PC-9 (cell line): ENCODE data around the gene PRKG1. TPM values are rescaled to one million over a fixed set of nuclear protein-coding genes. Genes with fewer than 3 reads are reported as not detected.

Experiments
- BruUV-seq: library from RNA; stranded (reverse); fragments of 400-500 nt; replicated peaks from 2 replicates; lab custom pipeline; 2021; lab: Mats Ljungman, UMichigan
- CTCF ChIA-PET: fragments of 300-600 bp; sonication (Branson Sonifier 250); formaldehyde crosslinking; loops from one replicate; lab custom pipeline; 2022; ENCODE audit warnings: antibody characterized with exemption; lab: Charles Lee
- POLR2A ChIA-PET: fragments of 300-600 bp; sonication (Branson Sonifier 250); formaldehyde crosslinking; loops from one replicate; lab custom pipeline; 2022; ENCODE audit warnings: antibody characterized with exemption; ENCODE audit not compliant: unreplicated experiment; lab: Charles Lee
- DNase-seq, 2 experiments: peaks; one replicate each; pipeline versions ENCODE4 v3.0.0 to v3.0.0-alpha.2; 2015 to 2022; ENCODE audit warnings: mixed read lengths in 1 of 2
- H2AFZ ChIP-seq: fragments of 200-600 bp; sonication (generic); 2 replicates; pipeline ENCODE4 v1.8.1; 2017; ENCODE audit warnings: antibody characterized with exemption
- H3F3A ChIP-seq: fragments of 200-600 bp; sonication (generic); 2 replicates; pipeline ENCODE4 v1.8.1; 2017; ENCODE audit warnings: antibody characterized with exemption, mild to moderate bottlenecking, low read depth; ENCODE audit not compliant: insufficient read depth
- H3K27ac ChIP-seq: fragments of 200-600 bp; sonication (generic); 2 replicates; pipeline ENCODE4 v1.6.1; 2016; ENCODE audit warnings: mixed run types
- H3K27me3 ChIP-seq: fragments of 200-600 bp; sonication (generic); 2 replicates; pipeline ENCODE4 v1.6.1; 2016; ENCODE audit warnings: low read depth, mixed run types; ENCODE audit not compliant: insufficient read depth
- H3K36me3 ChIP-seq: fragments of 200-600 bp; sonication (generic); 2 replicates; pipeline ENCODE4 v1.6.1; 2016; ENCODE audit warnings: low read depth, mixed run types
- H3K4me1 ChIP-seq: fragments of 200-600 bp; sonication (generic); replicated peaks from 2 replicates; pipeline ENCODE4 v1.6.1; 2016; ENCODE audit warnings: mixed run types; ENCODE audit not compliant: insufficient read depth
- H3K4me2 ChIP-seq: fragments of 200-600 bp; sonication (generic); 2 replicates; pipeline ENCODE4 v1.6.1; 2017; ENCODE audit warnings: mixed run types
- H3K4me3 ChIP-seq: fragments of 200-600 bp; sonication (generic); 2 replicates; pipeline ENCODE4 v1.6.1; 2016; ENCODE audit warnings: mixed run types
- H3K79me2 ChIP-seq: fragments of 200-600 bp; sonication (generic); 2 replicates; pipeline ENCODE4 v1.6.1; 2017; ENCODE audit warnings: low read depth, mixed run types
- H3K9me2 ChIP-seq: fragments of 200-600 bp; sonication (generic); 2 replicates; pipeline ENCODE4 v1.8.1; 2017; ENCODE audit warnings: mild to moderate bottlenecking; ENCODE audit not compliant: insufficient read depth
- H3K9me3 ChIP-seq: fragments of 200-600 bp; sonication (generic); 2 replicates; pipeline ENCODE4 v1.8.1; 2016; ENCODE audit warnings: low read depth; ENCODE audit not compliant: insufficient read depth
- H4K20me1 ChIP-seq: fragments of 200-600 bp; sonication (generic); 2 replicates; pipeline ENCODE4 v1.8.1; 2017; ENCODE audit not compliant: insufficient read depth
- CTCF ChIP-seq: fragments of 200-600 bp; sonication (generic); conservative IDR thresholded peaks from 2 replicates; pipeline ENCODE4 v1.6.1; 2017; ENCODE audit warnings: mixed run types, antibody characterized with exemption, mild to moderate bottlenecking, moderate library complexity
- EZH2 ChIP-seq: fragments of 200-600 bp; sonication (generic); IDR thresholded peaks from 2 replicates; pipeline ENCODE4 v1.8.0; 2017; ENCODE audit warnings: antibody characterized with exemption, low read depth
- intact Hi-C: fragments of 100-400 bp; cut with micrococcal nuclease; formaldehyde crosslinking; loops from one replicate; pipeline ENCODE4 v1.10.0; 2022; ENCODE audit not compliant: unreplicated experiment
- total RNA-seq: library from RNA; stranded (reverse); gene quantifications from 2 replicates; pipeline ENCODE4 v1.2.3, GENCODE V29; 2021

The PRKG1 gene
- total RNA-seq, 1 experiment from 2014 or later = 0.70 TPM

DNA sequence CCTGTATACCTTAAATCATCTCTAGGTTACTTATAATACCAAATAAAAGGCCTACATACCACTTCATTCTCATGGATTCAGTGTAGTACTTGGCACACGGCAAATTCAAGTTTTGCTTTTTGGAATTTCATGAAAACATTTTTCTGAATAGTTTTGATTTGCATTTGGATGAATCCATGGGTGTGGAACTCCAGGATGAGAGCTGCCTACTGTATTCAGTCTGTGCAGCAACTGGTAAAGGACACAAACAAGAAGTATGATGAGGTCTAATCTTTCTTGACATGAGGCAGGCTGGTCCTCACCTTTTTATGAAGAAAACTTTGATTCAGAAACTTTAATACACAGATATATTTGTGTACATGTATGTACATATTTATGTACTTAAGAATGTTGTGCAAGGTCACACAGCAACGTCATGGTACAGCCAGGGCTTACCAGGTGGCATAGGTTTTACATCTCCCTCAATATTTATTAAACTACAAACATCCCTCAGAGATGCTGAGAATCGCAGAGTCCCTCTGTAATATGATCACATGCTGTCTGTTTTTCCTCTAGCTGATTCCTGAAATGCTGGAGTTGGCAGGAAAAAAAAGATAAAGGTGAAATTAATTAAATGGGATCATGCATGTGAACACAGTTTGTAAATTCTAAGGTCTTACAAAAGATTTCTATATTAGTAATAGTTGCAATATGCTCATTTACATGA lies 239.6 kb downstream of the PRKG1 start:
- no peak for DNase-seq
- Histone ChIP-seq H3K9me2 (no peaks in the 10 kb centered on the region), H3K4me3 (no peak overlapping the region), H3K4me2 (no peak overlapping the region), H3F3A (no peaks in the 10 kb centered on the region), H3K36me3 (no peaks in the 10 kb centered on the region), H4K20me1 (no peaks in the 10 kb centered on the region), H3K4me1 (no peaks in the 10 kb centered on the region), H3K79me2 (no peaks in the 10 kb centered on the region), H2AFZ (no peak overlapping the region), H3K27me3 (no peaks in the 10 kb centered on the region), H3K27ac (no peak overlapping the region), H3K9me3 (no peaks in the 10 kb centered on the region)
- POLR2A ChIA-PET = no interaction called here
- CTCF ChIA-PET = no interaction called here
- intact Hi-C loops = no loop called here
- TF ChIP-seq CTCF (no peak), EZH2 (no peak)
- BruUV-seq = no TSS peak

GRCh38 chr10:51314481-51314880 lies 240.2 kb downstream of the PRKG1 start:
- no peak overlapping the region for H2AFZ ChIP-seq
- no TSS peak for BruUV-seq
- no peaks in the 10 kb centered on the region for H3F3A ChIP-seq
- TF ChIP-seq EZH2 = no peak
- TF ChIP-seq CTCF = no peak
- H3K4me3 ChIP-seq = no peak overlapping the region
- no peaks in the 10 kb centered on the region for H3K79me2 ChIP-seq
- ChIA-PET POLR2A (no interaction called here), CTCF (interaction anchor here (0.7 kb wide), 1 partner anchor 622 kb away, joined by 3 read pairs; no protein-coding TSS in a partner anchor)
- no peaks in the 10 kb centered on the region for H3K36me3 ChIP-seq
- no peaks in the 10 kb centered on the region for H3K9me2 ChIP-seq
- no peaks in the 10 kb centered on the region for H4K20me1 ChIP-seq
- intact Hi-C loops = no loop called here
- H3K9me3 ChIP-seq = no peaks in the 10 kb centered on the region
- no peak for DNase-seq
- H3K27me3 ChIP-seq = no peaks in the 10 kb centered on the region
- no peak overlapping the region for H3K27ac ChIP-seq
- no peaks in the 10 kb centered on the region for H3K4me1 ChIP-seq
- no peak overlapping the region for H3K4me2 ChIP-seq

DNA sequence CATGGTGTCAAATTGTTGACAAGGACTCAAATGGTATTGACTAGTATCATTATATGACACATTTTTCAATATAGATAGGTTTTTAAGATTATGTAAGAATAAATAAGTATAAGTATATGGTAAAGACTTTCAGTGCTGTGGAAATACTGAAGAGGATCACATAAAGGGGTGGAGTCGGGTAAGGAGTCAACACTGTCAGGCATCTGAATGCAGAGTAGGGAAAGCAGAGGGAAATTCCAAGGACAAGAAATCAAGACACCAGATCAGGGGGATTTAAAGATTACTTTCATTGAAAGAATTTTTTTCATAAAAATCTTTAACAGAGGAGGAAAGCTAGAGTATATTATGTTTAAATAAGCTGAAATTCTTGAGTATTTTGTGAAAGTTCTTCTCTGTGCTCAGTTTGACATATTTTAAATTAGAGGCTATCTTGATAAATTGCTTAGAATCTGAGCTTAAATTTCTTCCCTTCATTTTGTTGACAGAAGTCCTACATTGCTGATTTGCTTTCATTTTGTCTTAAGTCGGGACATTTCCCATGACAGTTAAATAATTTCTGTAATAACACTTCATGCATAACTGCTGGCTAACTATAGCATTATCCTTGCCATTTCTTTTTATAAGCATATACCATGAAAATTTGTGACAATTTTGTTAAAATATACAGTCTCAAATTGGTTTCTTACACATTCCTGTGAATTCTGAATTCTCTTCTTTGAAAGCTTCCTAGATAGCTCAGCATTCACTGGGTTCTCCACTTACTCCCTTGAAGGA lies 244.3 kb downstream of the PRKG1 start:
- H3K4me3 ChIP-seq = no peak overlapping the region
- H3K9me2 ChIP-seq = no peaks in the 10 kb centered on the region
- no TSS peak for BruUV-seq
- no peaks in the 10 kb centered on the region for H3K27me3 ChIP-seq
- ChIA-PET POLR2A (no interaction called here), CTCF (no interaction called here)
- no peak overlapping the region for H3K4me2 ChIP-seq
- no peaks in the 10 kb centered on the region for H3F3A ChIP-seq
- no peaks in the 10 kb centered on the region for H3K4me1 ChIP-seq
- intact Hi-C loops = no loop called here
- no peak overlapping the region for H3K27ac ChIP-seq
- H3K9me3 ChIP-seq = no peaks in the 10 kb centered on the region
- DNase-seq = no peak
- H2AFZ ChIP-seq = no peak overlapping the region
- no peaks in the 10 kb centered on the region for H3K36me3 ChIP-seq
- H4K20me1 ChIP-seq = no peaks in the 10 kb centered on the region
- no peaks in the 10 kb centered on the region for H3K79me2 ChIP-seq
- TF ChIP-seq EZH2 = no peak
- no peak for TF ChIP-seq CTCF
